GM12878 (cell line): ENCODE results near the gene C8G. TPM values are rescaled to one million over a fixed set of nuclear protein-coding genes. Genes with fewer than 3 reads are reported as not detected.

ENCODE experiments used
- ATAC-seq: fragments of 200-7000 bp; cut with Tn5 transposase; 3 replicates; pipeline ENCODE4 v1.9.1; 2020; ENCODE audit warnings: mild to moderate bottlenecking, moderate library complexity
- BruUV-seq: library from RNA; stranded (reverse); fragments of 400-500 nt; replicated peaks from 2 replicates; lab custom pipeline; 2021; lab: Mats Ljungman, UMichigan
- CTCF ChIA-PET: fragments of 300-600 bp; sonication (Branson Sonifier 250); formaldehyde crosslinking; extraction: SDS; loops from one replicate; lab custom pipeline; 2021; ENCODE audit warnings: inconsistent platforms; lab: Yijun Ruan, JAX
- POLR2A ChIA-PET: fragments of 350-600 bp; formaldehyde crosslinking; extraction: SDS; loops from one replicate; lab custom pipeline; 2021; ENCODE audit warnings: inconsistent platforms; lab: Charles Lee
- RAD21 ChIA-PET: fragments of 300-600 bp; sonication (Branson Sonifier 250); formaldehyde crosslinking; loops from one replicate; lab custom pipeline; 2023; ENCODE audit warnings: antibody characterized with exemption; ENCODE audit not compliant: unreplicated experiment; lab: Charles Lee
- SMC1A ChIA-PET: fragments of 300-600 bp; sonication (Branson Sonifier 250); formaldehyde crosslinking; loops from one replicate; lab custom pipeline; 2023; ENCODE audit not compliant: unreplicated experiment, uncharacterized antibody; lab: Charles Lee
- DNase-seq: peaks from one replicate; pipeline ENCODE4 v3.0.0-alpha.2; 2011; ENCODE audit warnings: low read depth, low spot score
- FAIRE-seq: peaks from 3 replicates; lab custom pipeline; 2011; peaks lifted over from hg19 to GRCh38; lab: Jason Lieb, UNC
- H2AFZ ChIP-seq: 2 replicates; pipeline ENCODE4 v1.6.0; 2011; ENCODE audit warnings: low read depth, low read length, control low read depth; ENCODE audit not compliant: control insufficient read depth
- H3K27ac ChIP-seq: 2 replicates; pipeline ENCODE4 v1.5.1; 2011; ENCODE audit warnings: control low read depth; ENCODE audit not compliant: control insufficient read depth, insufficient read depth
- H3K27me3 ChIP-seq, 2 experiments: replicated peaks in 1 of 2; 2 replicates each; pipeline versions ENCODE4 v1.6.0 to v1.6.1; 2011; ENCODE audit warnings: low read length in 1 of 2; ENCODE audit not compliant: control insufficient read depth in 2 of 2, insufficient read depth in 2 of 2
- H3K36me3 ChIP-seq, 2 experiments: 2 replicates each; pipeline ENCODE4 v1.5.1; 2011; ENCODE audit warnings: low read length in 1 of 2; ENCODE audit not compliant: control insufficient read depth in 2 of 2, insufficient read depth in 2 of 2
- H3K4me1 ChIP-seq: 2 replicates; pipeline ENCODE4 v1.6.1; 2011; ENCODE audit warnings: mild to moderate bottlenecking, low read length, moderate library complexity, mixed read lengths; ENCODE audit not compliant: control insufficient read depth, insufficient read depth
- H3K4me2 ChIP-seq: 2 replicates; pipeline ENCODE4 v1.6.0; 2011; ENCODE audit warnings: control low read depth; ENCODE audit not compliant: control insufficient read depth, insufficient read depth
- H3K4me3 ChIP-seq: fragments of 200-600 bp; sonication (generic); 2 replicates; pipeline ENCODE4 v1.5.1; 2016
- H3K79me2 ChIP-seq: 2 replicates; pipeline ENCODE4 v1.6.0; 2011; ENCODE audit warnings: low read length; ENCODE audit not compliant: control insufficient read depth, insufficient read depth
- H3K9ac ChIP-seq: 2 replicates; pipeline ENCODE4 v1.8.0; 2011; ENCODE audit warnings: low read length, control low read depth, mixed read lengths; ENCODE audit not compliant: control insufficient read depth, insufficient read depth
- H3K9me3 ChIP-seq: replicated peaks from 3 replicates; pipeline ENCODE4 v1.5.1; 2011; ENCODE audit warnings: mild to moderate bottlenecking, low read length; ENCODE audit not compliant: control insufficient read depth, insufficient read depth
- H4K20me1 ChIP-seq: 2 replicates; pipeline ENCODE4 v1.6.0; 2011; ENCODE audit not compliant: control insufficient read depth, insufficient read depth
- CBX5 ChIP-seq: sonication (generic); IDR thresholded peaks from 2 replicates; pipeline ENCODE4 v1.6.1; 2016; ENCODE audit warnings: low read depth, moderate library complexity, mild to moderate bottlenecking, inconsistent platforms
- FOS ChIP-seq: IDR thresholded peaks from 3 replicates; pipeline ENCODE4 v1.6.1; 2011; ENCODE audit warnings: borderline replicate concordance; ENCODE audit not compliant: insufficient read length; ENCODE audit errors: extremely low read depth
- HDAC2 ChIP-seq: fragments of 200-600 bp; sonication (generic); IDR thresholded peaks from 2 replicates; pipeline ENCODE4 v1.6.1; 2017
- MLLT1 ChIP-seq: fragments of 450-650 bp; IDR thresholded peaks from 2 replicates; pipeline ENCODE4 v1.6.1; 2016; ENCODE audit warnings: mild to moderate bottlenecking
- MXI1 ChIP-seq: fragments of 150-350 bp; IDR thresholded peaks from 2 replicates; pipeline ENCODE4 v1.6.1; 2011; ENCODE audit warnings: low read depth, mild to moderate bottlenecking, inconsistent platforms, low read length, improper control_type of control experiment
- PKNOX1 ChIP-seq: fragments of 450-650 bp; IDR thresholded peaks from 2 replicates; pipeline ENCODE4 v1.6.1; 2016; ENCODE audit warnings: mild to moderate bottlenecking
- TCF12 ChIP-seq: IDR thresholded peaks from 2 replicates; pipeline ENCODE4 v1.6.1; 2011; ENCODE audit warnings: low read depth, mild to moderate bottlenecking, low read length
- USF1 ChIP-seq: IDR thresholded peaks from 2 replicates; pipeline ENCODE4 v1.6.1; 2011; ENCODE audit warnings: borderline replicate concordance, low read depth, mild to moderate bottlenecking, moderate library complexity, mixed read lengths, low read length; ENCODE audit not compliant: insufficient read depth; ENCODE audit errors: extremely low read length
- ZSCAN29 ChIP-seq: fragments of 450-650 bp; IDR thresholded peaks from 2 replicates; pipeline ENCODE4 v1.6.1; 2017; ENCODE audit warnings: mild to moderate bottlenecking, moderate library complexity
- WGBS: methylation state at CpG from one replicate; pipeline ENCODE4 v1.1.6; 2016; ENCODE audit warnings: low lambda C conversion rate; ENCODE audit not compliant: insufficient replicate concordance, insufficient coverage; ENCODE audit errors: missing lambda C conversion rate; 5-methylcytosine and 5-hydroxymethylcytosine counted together
- in situ Hi-C: fragments of 300-500 bp; cut with MboI; formaldehyde crosslinking; loops from 9 replicates; pipeline ENCODE4 v1.14.3; 2018; ENCODE audit warnings: mixed read lengths
- intact Hi-C: fragments of 100-400 bp; cut with micrococcal nuclease; formaldehyde crosslinking; loops from one replicate; pipeline ENCODE4 v1.14.2; 2022; ENCODE audit not compliant: unreplicated experiment
- polyA plus RNA-seq, 11 experiments: library from polyadenylated mRNA; depleted of rRNA in 4 of 11; unstranded in 6 of 11; stranded (reverse) in 5 of 11; fragments of >200 nt; fragmentation: Nextera tagmentation in 4 of 11; fragmentation: Illumina TruSeq in 1 of 11; extraction: Ambion mirVana in 4 of 11; extraction: Trizol in 1 of 11; gene quantifications; 1 replicate in 1 of 11; 2 replicates in 10 of 11; pipeline versions ENCODE4 v1.2.1 to v1.2.3, GENCODE V29; 2011 to 2016; ENCODE audit warnings: inconsistent platforms in 2 of 11, missing spikeins in 2 of 11, low read depth in 1 of 11
- total RNA-seq, 4 experiments: library from RNA; depleted of rRNA in 3 of 4; stranded (reverse); fragments of >200 nt in 3 of 4; fragmentation: Illumina TruSeq in 1 of 4; extraction: Trizol in 1 of 4; gene quantifications; 2 replicates each; pipeline versions ENCODE4 v1.2.1 to v1.2.3, GENCODE V29; 2013 to 2021

C8G gene
- total and polyA plus RNA-seq, 10 of the 15 experiments (the other 5 are each of a cell fraction or from before 2014, with no cell fraction given): 0.26 to 0.69 (median 0.50) TPM; not detected in 7

- SMC1A ChIA-PET: interaction anchor here (1.3 kb wide), 1 partner anchor 27 kb away, joined by 3 read pairs; no protein-coding TSS in a partner anchor
- RAD21 ChIA-PET: interaction anchor here (0.8 kb wide), 1 partner anchor 60 kb away, joined by 3 read pairs; no protein-coding TSS in a partner anchor
- Histone ChIP-seq H4K20me1 (no peaks in the 10 kb centered on the region), H3K9me3 (no peaks in the 10 kb centered on the region), H3K27ac (no peak overlapping the region), H3K4me1 (no peaks in the 10 kb centered on the region), H3K9ac (no peak overlapping the region), H3K79me2 (no peaks in the 10 kb centered on the region), H3K36me3 (no peaks in the 10 kb centered on the region), H2AFZ (no peak overlapping the region), H3K27me3 (no peaks in the 10 kb centered on the region; a peak in 2 of 4 replicates), H3K4me2 (no peak overlapping the region), H3K4me3 (no peak overlapping the region)
- POLR2A ChIA-PET: interaction anchor here (0.6 kb wide), 1 partner anchor 226 kb away, joined by 3 read pairs; no protein-coding TSS in a partner anchor
- TF ChIP-seq FOS: no peak
- intact Hi-C loops: no loop called here
- WGBS: 30% methylated on average over 15 of the region's 15 CpGs
- DNase-seq: no peak
- CTCF ChIA-PET: interaction anchor here (2.9 kb wide), 1 partner anchor 60 kb away, joined by 11 read pairs; no protein-coding TSS in a partner anchor
- FAIRE-seq: no peak
- no peak for ATAC-seq
- in situ Hi-C loops: no loop called here
- no TSS peak for BruUV-seq
These were observed 29.9 kb downstream of the C8G start for GRCh38 chr9:136974817-136975535.

- DNase-seq (no peak), FAIRE-seq (no peak), ATAC-seq (peak; percentile 25)
- CTCF ChIA-PET: interaction anchor here (1.5 to 2.9 kb wide), 2 partner anchors 54 to 60 kb away, joined by 6 to 11 read pairs; no protein-coding TSS in a partner anchor
- SMC1A ChIA-PET: interaction anchor here (1.3 kb wide), 1 partner anchor 27 kb away, joined by 3 read pairs; no protein-coding TSS in a partner anchor
- BruUV-seq: no TSS peak
- in situ Hi-C loops: no loop called here
- intact Hi-C loops: no loop called here
- no peaks in the 10 kb centered on the region for H3K36me3 ChIP-seq
- POLR2A ChIA-PET: interaction anchor here (0.6 kb wide), 1 partner anchor 225 kb away, joined by 3 read pairs; no protein-coding TSS in a partner anchor
- no peak overlapping the region for H3K4me3 ChIP-seq
- no peaks in the 10 kb centered on the region for H3K79me2 ChIP-seq
- RAD21 ChIA-PET: interaction anchor here (1.3 kb wide), 1 partner anchor 59 kb away, joined by 7 read pairs; no protein-coding TSS in a partner anchor
- H3K4me1 ChIP-seq: no peaks in the 10 kb centered on the region
- no peak overlapping the region for H3K4me2 ChIP-seq
- 5% methylated on average over 14 of the region's 14 CpGs for WGBS
- no peaks in the 10 kb centered on the region for H4K20me1 ChIP-seq
- H3K27me3 ChIP-seq: no peaks in the 10 kb centered on the region; a peak in 2 of 4 replicates
- H3K27ac ChIP-seq: no peak overlapping the region
- H3K9ac ChIP-seq: no peak overlapping the region
- H3K9me3 ChIP-seq: no peaks in the 10 kb centered on the region
- no peak overlapping the region for H2AFZ ChIP-seq
- TF ChIP-seq MXI1: no peak
- TF ChIP-seq MLLT1: no peak
- no peak for TF ChIP-seq TCF12
- TF ChIP-seq CBX5: no peak
- TF ChIP-seq HDAC2: no peak
- TF ChIP-seq ZSCAN29: no peak
- TF ChIP-seq PKNOX1: no peak
- TF ChIP-seq USF1: no peak
These were observed 30.6 kb downstream of the C8G start for GRCh38 chr9:136975644-136976043.
